IMR-90 (cell line): ENCODE measurements around the gene S1PR2. TPM values are rescaled to one million over a fixed set of nuclear protein-coding genes. Genes with fewer than 3 reads are reported as not detected.

Experiments
- ATAC-seq: fragments of 200-7000 bp; cut with Tn5 transposase; 2 replicates; pipeline ENCODE4 v1.9.1; 2020; ENCODE audit warnings: low read depth, mild to moderate bottlenecking, moderate library complexity
- BruUV-seq: library from RNA; stranded (reverse); fragments of 400-500 nt; replicated peaks from 2 replicates; lab custom pipeline; 2021; lab: Mats Ljungman, UMichigan
- CTCF ChIA-PET: fragments of 300-600 bp; formaldehyde crosslinking; extraction: SDS; loops from one replicate; lab custom pipeline; 2021; ENCODE audit warnings: antibody characterized with exemption; lab: Yijun Ruan, JAX
- POLR2A ChIA-PET: fragments of 300-600 bp; sonication (Branson Sonifier 250); formaldehyde crosslinking; loops from one replicate; lab custom pipeline; 2022; ENCODE audit warnings: antibody characterized with exemption; ENCODE audit not compliant: unreplicated experiment; lab: Charles Lee
- DNase-seq: peaks from one replicate; pipeline ENCODE4 v3.0.0; 2013
- H2AFZ ChIP-seq: replicated peaks from 2 replicates; pipeline ENCODE3; 2013; ENCODE audit warnings: low read length, mild to moderate bottlenecking; ENCODE audit not compliant: poor library complexity
- H2AK5ac ChIP-seq: 2 replicates; pipeline ENCODE4 v1.6.1; 2013; ENCODE audit warnings: low read depth, low read length, inconsistent platforms
- H2AK9ac ChIP-seq: replicated peaks from 2 replicates; pipeline ENCODE3; 2013; ENCODE audit warnings: mild to moderate bottlenecking, low read depth, low read length, moderate library complexity; ENCODE audit not compliant: poor library complexity
- H2BK120ac ChIP-seq: 2 replicates; pipeline ENCODE4 v1.6.1; 2013; ENCODE audit warnings: low read depth, low read length, inconsistent platforms
- H2BK15ac ChIP-seq: 3 replicates; pipeline ENCODE4 v1.6.1; 2013; ENCODE audit warnings: low read depth, low read length, inconsistent platforms
- H2BK20ac ChIP-seq: 2 replicates; pipeline ENCODE4 v1.6.1; 2013; ENCODE audit warnings: low read depth, mild to moderate bottlenecking, inconsistent platforms, low read length, moderate library complexity
- H2BK5ac ChIP-seq: 2 replicates; pipeline ENCODE4 v1.6.1; 2013; ENCODE audit warnings: mild to moderate bottlenecking, low read depth, low read length, inconsistent platforms; ENCODE audit not compliant: poor library complexity, severe bottlenecking
- H3K14ac ChIP-seq: replicated peaks from 2 replicates; pipeline ENCODE4 v1.6.1; 2013; ENCODE audit warnings: low read depth, low read length, inconsistent platforms
- H3K18ac ChIP-seq: 2 replicates; pipeline ENCODE4 v1.6.1; 2013; ENCODE audit warnings: low read depth, low read length, control low read depth
- H3K23ac ChIP-seq: 2 replicates; pipeline ENCODE4 v1.6.1; 2013; ENCODE audit warnings: low read depth, low read length, inconsistent platforms
- H3K27ac ChIP-seq: 2 replicates; pipeline ENCODE4 v1.5.1; 2013; ENCODE audit warnings: mild to moderate bottlenecking, control low read depth, low read length; ENCODE audit not compliant: insufficient read depth
- H3K27me3 ChIP-seq: 2 replicates; pipeline ENCODE4 v1.6.1; 2013; ENCODE audit warnings: low read length; ENCODE audit not compliant: control insufficient read depth, insufficient read depth
- H3K36me3 ChIP-seq: 2 replicates; pipeline ENCODE4 v1.6.1; 2013; ENCODE audit warnings: low read length, mixed read lengths; ENCODE audit not compliant: control insufficient read depth, insufficient read depth
- H3K4ac ChIP-seq: 2 replicates; pipeline ENCODE4 v1.6.1; 2013; ENCODE audit warnings: low read depth, low read length, inconsistent platforms
- H3K4me1 ChIP-seq: 2 replicates; pipeline ENCODE4 v1.6.1; 2013; ENCODE audit warnings: low read length, mixed read lengths; ENCODE audit not compliant: control insufficient read depth, insufficient read depth
- H3K4me2 ChIP-seq: 2 replicates; pipeline ENCODE4 v1.6.1; 2013; ENCODE audit warnings: low read depth, mild to moderate bottlenecking, control low read depth, low read length, moderate library complexity
- H3K4me3 ChIP-seq: 2 replicates; pipeline ENCODE4 v1.5.1; 2013; ENCODE audit warnings: low read depth, mild to moderate bottlenecking, control low read depth, low read length, moderate library complexity; ENCODE audit not compliant: insufficient read depth
- H3K56ac ChIP-seq: 2 replicates; pipeline ENCODE4 v1.6.1; 2013; ENCODE audit warnings: low read length, inconsistent platforms; ENCODE audit not compliant: insufficient read depth; ENCODE audit errors: extremely low read depth
- H3K79me1 ChIP-seq, 2 experiments: 2 replicates each; pipeline ENCODE4 v1.6.1; 2013; ENCODE audit warnings: low read length in 2 of 2, inconsistent platforms in 1 of 2, low read depth in 1 of 2
- H3K9ac ChIP-seq: 2 replicates; pipeline ENCODE4 v1.6.1; 2013; ENCODE audit warnings: low read depth, low read length, control low read depth
- H3K9me1 ChIP-seq: 2 replicates; pipeline ENCODE4 v1.6.1; 2013; ENCODE audit warnings: low read length, inconsistent platforms; ENCODE audit not compliant: insufficient read depth
- H3K9me3 ChIP-seq: 2 replicates; pipeline ENCODE4 v1.6.1; 2013; ENCODE audit warnings: low read length; ENCODE audit not compliant: control insufficient read depth, insufficient read depth
- H4K20me1 ChIP-seq: 2 replicates; pipeline ENCODE4 v1.6.1; 2013; ENCODE audit warnings: low read length, inconsistent platforms; ENCODE audit not compliant: insufficient read depth
- H4K5ac ChIP-seq: 2 replicates; pipeline ENCODE4 v1.6.1; 2013; ENCODE audit warnings: mild to moderate bottlenecking, low read depth, low read length, control low read depth
- H4K8ac ChIP-seq, 2 experiments: 2 replicates each; pipeline ENCODE4 v1.6.1; 2013; ENCODE audit warnings: low read depth in 2 of 2, low read length in 2 of 2, control low read depth in 1 of 2, inconsistent platforms in 1 of 2
- H4K91ac ChIP-seq: 2 replicates; pipeline ENCODE4 v1.6.1; 2013; ENCODE audit warnings: low read depth, low read length, inconsistent platforms; ENCODE audit not compliant: insufficient read depth
- BHLHE40 ChIP-seq: fragments of 150-350 bp; IDR thresholded peaks from 2 replicates; pipeline ENCODE4 v1.6.1; 2016; ENCODE audit warnings: mild to moderate bottlenecking, low read depth, low read length
- CEBPB ChIP-seq: IDR thresholded peaks from 2 replicates; pipeline ENCODE4 v1.6.1; 2012; ENCODE audit warnings: low read depth, low read length, improper control_type of control experiment
- CHD1 ChIP-seq: IDR thresholded peaks from 2 replicates; pipeline ENCODE4 v1.6.1; 2012; ENCODE audit warnings: low read depth, low read length, improper control_type of control experiment
- FOS ChIP-seq: fragments of 150-350 bp; IDR thresholded peaks from 2 replicates; pipeline ENCODE4 v1.6.1; 2016; ENCODE audit warnings: low read depth, low read length
- MAFK ChIP-seq: IDR thresholded peaks from 2 replicates; pipeline ENCODE4 v1.6.1; 2012; ENCODE audit warnings: low read depth, low read length, improper control_type of control experiment
- MAZ ChIP-seq: IDR thresholded peaks from 2 replicates; pipeline ENCODE4 v1.6.1; 2012; ENCODE audit warnings: low read depth, mild to moderate bottlenecking, low read length, improper control_type of control experiment, moderate library complexity, borderline replicate concordance
- MXI1 ChIP-seq: IDR thresholded peaks from 2 replicates; pipeline ENCODE4 v1.6.1; 2012; ENCODE audit warnings: low read depth, mild to moderate bottlenecking, low read length, moderate library complexity, borderline replicate concordance
- NFE2L2 ChIP-seq: fragments of 150-350 bp; IDR thresholded peaks from 2 replicates; pipeline ENCODE4 v1.6.1; 2016; ENCODE audit warnings: low read depth, mild to moderate bottlenecking, low read length
- POLR2A ChIP-seq: IDR thresholded peaks from 2 replicates; pipeline ENCODE4 v1.6.1; 2012; ENCODE audit warnings: mild to moderate bottlenecking, low read depth, low read length
- RAD21 ChIP-seq: IDR thresholded peaks from 2 replicates; pipeline ENCODE4 v1.6.1; 2012; ENCODE audit warnings: low read length, improper control_type of control experiment
- RCOR1 ChIP-seq: IDR thresholded peaks from 2 replicates; pipeline ENCODE4 v1.6.1; 2012; ENCODE audit warnings: mild to moderate bottlenecking, low read length, improper control_type of control experiment; ENCODE audit not compliant: insufficient replicate concordance
- RFX5 ChIP-seq: IDR thresholded peaks from 2 replicates; pipeline ENCODE4 v1.8.0; 2012; ENCODE audit warnings: low read depth, mild to moderate bottlenecking, low read length, moderate library complexity
- SMC3 ChIP-seq: fragments of 150-350 bp; IDR thresholded peaks from 2 replicates; pipeline ENCODE4 v1.6.1; 2016; ENCODE audit warnings: low read depth, mild to moderate bottlenecking, antibody characterized with exemption, low read length, moderate library complexity
- WGBS, 2 experiments: methylation state at CpG; one replicate each; pipeline versions ENCODE4 v1.1.5 to v1.1.7; 2013; ENCODE audit warnings: missing lambda C conversion rate in 2 of 2; ENCODE audit not compliant: insufficient read length in 1 of 2; ENCODE audit errors: extremely low coverage in 2 of 2; 5-methylcytosine and 5-hydroxymethylcytosine counted together
- dilution Hi-C: fragments of 300-500 bp; cut with HindIII; formaldehyde crosslinking; loops from one replicate; pipeline ENCODE4 v1.14.3; 2018; ENCODE audit warnings: low sequenced_read_pairs; ENCODE audit not compliant: unreplicated experiment
- in situ Hi-C: fragments of 300-500 bp; cut with MboI; formaldehyde crosslinking; loops from 3 replicates; pipeline ENCODE4 v1.14.3; 2019; ENCODE audit warnings: low sequenced_read_pairs, inconsistent platforms, mixed read lengths
- intact Hi-C: fragments of 100-400 bp; cut with micrococcal nuclease; formaldehyde crosslinking; loops from 2 replicates; pipeline ENCODE4 v1.10.0; 2022
- polyA plus RNA-seq, 3 experiments: library from polyadenylated mRNA; depleted of rRNA; stranded (reverse); fragments of >200 nt; gene quantifications; 2 replicates each; pipeline ENCODE4 v1.2.3, GENCODE V29; 2012; ENCODE audit warnings: low replicate concordance in 1 of 3
- total RNA-seq: library from RNA; depleted of rRNA; stranded (reverse); fragments of >200 nt; gene quantifications from 2 replicates; pipeline ENCODE4 v1.2.3, GENCODE V29; 2012
- TF ChIP-seq, protein P1 (sequence below): fragments of 150-350 bp; IDR thresholded peaks from 2 replicates; pipeline ENCODE4 v1.6.1; 2017; ENCODE audit warnings: mild to moderate bottlenecking, antibody characterized with exemption, low read length, low read depth
- TF ChIP-seq, protein P2 (sequence below): fragments of 150-350 bp; IDR thresholded peaks from 2 replicates; pipeline ENCODE4 v1.6.1; 2016; ENCODE audit warnings: low read depth, mild to moderate bottlenecking, low read length, moderate library complexity, borderline replicate concordance
- TF ChIP-seq, protein P3 (sequence below): conservative IDR thresholded peaks from 2 replicates; pipeline ENCODE4 v1.5.1; 2012; ENCODE audit warnings: mild to moderate bottlenecking, low read depth, low read length, improper control_type of control experiment

S1PR2 gene
- total and polyA plus RNA-seq, 2 of the 4 experiments (the other 2 are of a cell fraction): 14.0 to 15.0 TPM

DNA sequence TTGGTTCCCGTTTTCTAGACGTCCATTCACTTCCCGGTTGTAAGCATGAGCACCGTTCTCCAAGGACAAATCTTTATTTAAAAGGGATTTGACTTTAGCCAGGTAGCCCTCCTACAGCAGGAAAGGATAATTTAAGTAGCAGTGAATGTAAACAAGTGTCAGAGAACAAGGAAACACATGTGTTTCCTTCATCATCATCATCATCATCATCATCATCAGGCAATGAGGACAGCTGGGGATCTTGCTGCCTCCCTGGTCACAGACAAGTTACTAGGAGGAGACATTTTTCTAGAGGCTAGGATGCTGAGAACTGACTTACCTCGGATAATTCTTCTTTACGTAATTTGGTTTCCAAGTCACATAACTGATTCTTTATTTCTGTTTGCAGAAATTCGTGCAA, 50.7 kb downstream of the S1PR2 start:
- intact Hi-C loops (no loop called here), dilution Hi-C loops (no loop called here), in situ Hi-C loops (no loop called here)
- no peak overlapping the region for H4K8ac ChIP-seq
- no peak overlapping the region for H4K91ac ChIP-seq
- no peak overlapping the region for H2AK5ac ChIP-seq
- no peaks in the 10 kb centered on the region for H3K27me3 ChIP-seq
- H3K23ac ChIP-seq: no peak overlapping the region
- H2AK9ac ChIP-seq: no peak overlapping the region
- no peaks in the 10 kb centered on the region; the same call in 1 of the 2 replicates for H3K9me1 ChIP-seq
- no CpG with 5 or more reads among the region's 7 CpGs for WGBS, 2 experiments
- no peak overlapping the region for H2BK120ac ChIP-seq
- H4K20me1 ChIP-seq: peaks cover 28% of the 10 kb centered on the region
- H3K56ac ChIP-seq: no peak overlapping the region
- no TSS peak for BruUV-seq
- no peak overlapping the region for H2BK5ac ChIP-seq
- peaks cover 19 to 50% of the 10 kb centered on the region in 2 experiments for H3K79me1 ChIP-seq
- H2BK20ac ChIP-seq: no peak overlapping the region
- no peak overlapping the region for H3K4me3 ChIP-seq
- no peaks in the 10 kb centered on the region for H3K9me3 ChIP-seq
- no peak overlapping the region for H3K9ac ChIP-seq
- no peak overlapping the region for H2AFZ ChIP-seq
- CTCF ChIA-PET: interaction anchor here (0.5 kb wide), 1 partner anchor 121 kb away, joined by 3 read pairs; no protein-coding TSS in a partner anchor
- no peak overlapping the region for H2BK15ac ChIP-seq
- no peak for TF ChIP-seq CEBPB
- no peak for TF ChIP-seq POLR2A
- TF ChIP-seq SMC3: no peak
- no peak for TF ChIP-seq CHD1
- TF ChIP-seq RCOR1: no peak
- no peak for TF ChIP-seq RAD21
- no peak for TF ChIP-seq BHLHE40
- no peak for TF ChIP-seq FOS
- no peak for TF ChIP-seq MAZ
- no peak for TF ChIP-seq MXI1
- TF ChIP-seq, protein P1, sequence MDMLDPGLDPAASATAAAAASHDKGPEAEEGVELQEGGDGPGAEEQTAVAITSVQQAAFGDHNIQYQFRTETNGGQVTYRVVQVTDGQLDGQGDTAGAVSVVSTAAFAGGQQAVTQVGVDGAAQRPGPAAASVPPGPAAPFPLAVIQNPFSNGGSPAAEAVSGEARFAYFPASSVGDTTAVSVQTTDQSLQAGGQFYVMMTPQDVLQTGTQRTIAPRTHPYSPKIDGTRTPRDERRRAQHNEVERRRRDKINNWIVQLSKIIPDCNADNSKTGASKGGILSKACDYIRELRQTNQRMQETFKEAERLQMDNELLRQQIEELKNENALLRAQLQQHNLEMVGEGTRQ: no peak
- TF ChIP-seq, protein P2, sequence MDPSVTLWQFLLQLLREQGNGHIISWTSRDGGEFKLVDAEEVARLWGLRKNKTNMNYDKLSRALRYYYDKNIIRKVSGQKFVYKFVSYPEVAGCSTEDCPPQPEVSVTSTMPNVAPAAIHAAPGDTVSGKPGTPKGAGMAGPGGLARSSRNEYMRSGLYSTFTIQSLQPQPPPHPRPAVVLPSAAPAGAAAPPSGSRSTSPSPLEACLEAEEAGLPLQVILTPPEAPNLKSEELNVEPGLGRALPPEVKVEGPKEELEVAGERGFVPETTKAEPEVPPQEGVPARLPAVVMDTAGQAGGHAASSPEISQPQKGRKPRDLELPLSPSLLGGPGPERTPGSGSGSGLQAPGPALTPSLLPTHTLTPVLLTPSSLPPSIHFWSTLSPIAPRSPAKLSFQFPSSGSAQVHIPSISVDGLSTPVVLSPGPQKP: no peak
- TF ChIP-seq MAFK: no peak
- TF ChIP-seq, protein P3, sequence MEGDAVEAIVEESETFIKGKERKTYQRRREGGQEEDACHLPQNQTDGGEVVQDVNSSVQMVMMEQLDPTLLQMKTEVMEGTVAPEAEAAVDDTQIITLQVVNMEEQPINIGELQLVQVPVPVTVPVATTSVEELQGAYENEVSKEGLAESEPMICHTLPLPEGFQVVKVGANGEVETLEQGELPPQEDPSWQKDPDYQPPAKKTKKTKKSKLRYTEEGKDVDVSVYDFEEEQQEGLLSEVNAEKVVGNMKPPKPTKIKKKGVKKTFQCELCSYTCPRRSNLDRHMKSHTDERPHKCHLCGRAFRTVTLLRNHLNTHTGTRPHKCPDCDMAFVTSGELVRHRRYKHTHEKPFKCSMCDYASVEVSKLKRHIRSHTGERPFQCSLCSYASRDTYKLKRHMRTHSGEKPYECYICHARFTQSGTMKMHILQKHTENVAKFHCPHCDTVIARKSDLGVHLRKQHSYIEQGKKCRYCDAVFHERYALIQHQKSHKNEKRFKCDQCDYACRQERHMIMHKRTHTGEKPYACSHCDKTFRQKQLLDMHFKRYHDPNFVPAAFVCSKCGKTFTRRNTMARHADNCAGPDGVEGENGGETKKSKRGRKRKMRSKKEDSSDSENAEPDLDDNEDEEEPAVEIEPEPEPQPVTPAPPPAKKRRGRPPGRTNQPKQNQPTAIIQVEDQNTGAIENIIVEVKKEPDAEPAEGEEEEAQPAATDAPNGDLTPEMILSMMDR: no peak
- no peak for TF ChIP-seq RFX5
- TF ChIP-seq NFE2L2: no peak
- H4K5ac ChIP-seq: no peak overlapping the region
- peaks cover 37% of the 10 kb centered on the region for H3K36me3 ChIP-seq
- peaks cover 2% of the 10 kb centered on the region; the same call in 1 of the 2 replicates for H3K4me1 ChIP-seq
- no peak overlapping the region for H3K27ac ChIP-seq
- H3K4ac ChIP-seq: no peak overlapping the region
- ATAC-seq (no peak), DNase-seq (no peak)
- H3K14ac ChIP-seq: no peak overlapping the region
- H3K18ac ChIP-seq: no peak overlapping the region
- no peak overlapping the region for H3K4me2 ChIP-seq
- POLR2A ChIA-PET: no interaction called here
